HL-60 (cell line): ENCODE results near the gene CAPRIN2.

Source experiments
- DNase-seq, 2 experiments: peaks; one replicate each; pipeline ENCODE4 v3.0.0-alpha.2; 2010 to 2020; ENCODE audit warnings: low read depth in 1 of 2, low spot score in 1 of 2
- H3K27ac ChIP-seq: fragments of 250-450 bp; sonication (Bioruptor Pico); replicated peaks from 2 replicates; pipeline ENCODE4 v1.5.1; 2020; ENCODE audit warnings: mild to moderate bottlenecking, moderate library complexity
- H3K27me3 ChIP-seq: fragments of 250-450 bp; sonication (Bioruptor Pico); 2 replicates; pipeline ENCODE4 v1.5.1; 2021; ENCODE audit warnings: mild to moderate bottlenecking, moderate library complexity; ENCODE audit not compliant: insufficient read depth, poor library complexity, severe bottlenecking
- H3K4me3 ChIP-seq: replicated peaks from 2 replicates; pipeline ENCODE4 v1.5.1; 2011; ENCODE audit warnings: mild to moderate bottlenecking, control low read depth, low read length; ENCODE audit not compliant: insufficient read depth
- CTCF ChIP-seq: IDR thresholded peaks from one replicate; pipeline ENCODE4 v1.5.1; 2011; ENCODE audit warnings: low read length, control low read depth, inconsistent platforms; ENCODE audit not compliant: insufficient read depth
- GABPA ChIP-seq: IDR thresholded peaks from 2 replicates; pipeline ENCODE4 v1.6.1; 2012; ENCODE audit warnings: low read depth
- POLR2AphosphoS5 ChIP-seq: IDR thresholded peaks from 2 replicates; pipeline ENCODE4 v1.6.1; 2012; ENCODE audit warnings: low read depth
- REST ChIP-seq: IDR thresholded peaks from 2 replicates; pipeline ENCODE4 v1.6.1; 2012; ENCODE audit warnings: low read depth; ENCODE audit not compliant: insufficient replicate concordance
- SPI1 ChIP-seq: IDR thresholded peaks from 2 replicates; pipeline ENCODE4 v1.6.1; 2012; ENCODE audit warnings: low read depth, mild to moderate bottlenecking, borderline replicate concordance

Gene CAPRIN2

GRCh38 chr12:30746190-30746589 is 8.6 kb downstream of the CAPRIN2 start:
- TF ChIP-seq POLR2AphosphoS5 = no peak
- TF ChIP-seq GABPA = no peak
- no peak for TF ChIP-seq SPI1
- TF ChIP-seq REST = no peak
- no peak for TF ChIP-seq CTCF

GRCh38 chr12:30744321-30744720 is 10.4 kb downstream of the CAPRIN2 start:
- DNase-seq = no peak
- H3K27me3 ChIP-seq = no peaks in the 10 kb centered on the region
- TF ChIP-seq GABPA = no peak
- H3K4me3 ChIP-seq = no peak overlapping the region
- H3K27ac ChIP-seq = no peak overlapping the region

More at GRCh38 chr12:30746190-30746589, 8.6 kb downstream of the CAPRIN2 start:
- DNase-seq = no peak
- H3K4me3 ChIP-seq = no peak overlapping the region
- H3K27me3 ChIP-seq = no peaks in the 10 kb centered on the region
- no peak overlapping the region for H3K27ac ChIP-seq

GRCh38 chr12:30740274-30740673 is 14.5 kb downstream of the CAPRIN2 start:
- TF ChIP-seq CTCF (no peak), REST (no peak), SPI1 (no peak), POLR2AphosphoS5 (no peak), GABPA (no peak)
- no peak overlapping the region for H3K27ac ChIP-seq
- H3K4me3 ChIP-seq = no peak overlapping the region

GRCh38 chr12:30739020-30739419 is 15.7 kb downstream of the CAPRIN2 start:
- Histone ChIP-seq H3K27ac (no peak overlapping the region), H3K4me3 (no peak overlapping the region), H3K27me3 (no peaks in the 10 kb centered on the region)
- DNase-seq = no peak
- TF ChIP-seq SPI1 = no peak
- no peak for TF ChIP-seq POLR2AphosphoS5
- TF ChIP-seq REST = no peak
- no peak for TF ChIP-seq GABPA
- no peak for TF ChIP-seq CTCF

More at GRCh38 chr12:30740274-30740673, 14.5 kb downstream of the CAPRIN2 start:
- no peaks in the 10 kb centered on the region for H3K27me3 ChIP-seq
- DNase-seq = no peak
